ENCODE measurements around the gene SUGCT.

DNA sequence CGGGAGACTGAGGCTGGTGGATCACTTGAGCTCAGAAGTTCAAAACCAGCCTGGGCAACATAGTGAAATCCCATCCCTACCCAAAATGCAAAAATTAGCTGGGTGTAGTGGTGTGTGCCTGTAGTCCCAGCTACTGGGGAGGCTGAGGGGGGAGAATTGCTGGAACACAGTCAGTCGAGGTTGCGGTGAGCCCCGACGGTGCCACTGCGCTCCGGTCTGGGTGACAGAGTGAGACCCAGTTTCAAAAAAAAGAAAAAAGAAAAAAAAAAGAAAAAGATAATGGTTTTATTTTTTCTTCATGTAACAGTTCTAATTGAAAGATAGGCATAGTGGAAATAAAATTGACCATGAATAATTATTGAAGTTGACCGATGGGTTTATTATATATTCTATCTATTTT, 99.9 kb downstream of the SUGCT start:
- TF ChIP-seq, protein P1, sequence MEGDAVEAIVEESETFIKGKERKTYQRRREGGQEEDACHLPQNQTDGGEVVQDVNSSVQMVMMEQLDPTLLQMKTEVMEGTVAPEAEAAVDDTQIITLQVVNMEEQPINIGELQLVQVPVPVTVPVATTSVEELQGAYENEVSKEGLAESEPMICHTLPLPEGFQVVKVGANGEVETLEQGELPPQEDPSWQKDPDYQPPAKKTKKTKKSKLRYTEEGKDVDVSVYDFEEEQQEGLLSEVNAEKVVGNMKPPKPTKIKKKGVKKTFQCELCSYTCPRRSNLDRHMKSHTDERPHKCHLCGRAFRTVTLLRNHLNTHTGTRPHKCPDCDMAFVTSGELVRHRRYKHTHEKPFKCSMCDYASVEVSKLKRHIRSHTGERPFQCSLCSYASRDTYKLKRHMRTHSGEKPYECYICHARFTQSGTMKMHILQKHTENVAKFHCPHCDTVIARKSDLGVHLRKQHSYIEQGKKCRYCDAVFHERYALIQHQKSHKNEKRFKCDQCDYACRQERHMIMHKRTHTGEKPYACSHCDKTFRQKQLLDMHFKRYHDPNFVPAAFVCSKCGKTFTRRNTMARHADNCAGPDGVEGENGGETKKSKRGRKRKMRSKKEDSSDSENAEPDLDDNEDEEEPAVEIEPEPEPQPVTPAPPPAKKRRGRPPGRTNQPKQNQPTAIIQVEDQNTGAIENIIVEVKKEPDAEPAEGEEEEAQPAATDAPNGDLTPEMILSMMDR (IDR thresholded peaks at IDR 0.05), result no peak
- TF ChIP-seq POLR2AphosphoS5 (IDR thresholded peaks at IDR 0.05) (no peak), POLR2A (IDR thresholded peaks at IDR 0.05; ENCODE audit: low read depth) (no peak), EP300 (IDR thresholded peaks at IDR 0.05) (no peak)

All from esophagus muscularis mucosa (tissue), 4 donors.